ENCODE data around the gene PIH1D1. TPM values are rescaled to one million over a fixed set of nuclear protein-coding genes. Genes with fewer than 3 reads are reported as not detected.

Gene PIH1D1
- total RNA-seq, 1 donor from 2014 or later = 133 TPM

- peak overlapping the region; percentile 85 for H3K4me3 Mint-ChIP-seq
- peak; percentile 99 for DNase-seq (ENCODE audit: low spot score)
- peaks cover 19% of the 10 kb centered on the region for H3K4me1 Mint-ChIP-seq
- Histone ChIP-seq H3K27ac (no peak overlapping the region), H3K4me2 (peak overlapping the region; percentile 79), H3K79me2 (ENCODE audit: low read depth) (no peaks in the 10 kb centered on the region), H3K36me3 (no peaks in the 10 kb centered on the region), H3K4me3 (peak overlapping the region; percentile 59), H4K20me1 (ENCODE audit: low read depth) (peaks cover 10% of the 10 kb centered on the region), H2AFZ (replicated peaks) (peak overlapping the region; percentile 78), H3K4me1 (peaks cover 8% of the 10 kb centered on the region), H3K9me3 (ENCODE audit: low read depth) (no peaks in the 10 kb centered on the region), H3F3A (ENCODE audit: low read depth) (peaks cover 53% of the 10 kb centered on the region), H3K9ac (no peak overlapping the region), H3K27me3 (peaks cover 42% of the 10 kb centered on the region)
- H3K27me3 Mint-ChIP-seq (ENCODE audit: insufficient read depth, low read depth) = peaks cover 47% of the 10 kb centered on the region
- peaks cover 4% of the 10 kb centered on the region for H3K36me3 Mint-ChIP-seq
- TF ChIP-seq CTCF (IDR thresholded peaks at IDR 0.05) (peak; percentile 74), EZH2phosphoT487 (IDR thresholded peaks at IDR 0.05) (no peak)
- H3K9me3 Mint-ChIP-seq = no peaks in the 10 kb centered on the region
- H3K27ac Mint-ChIP-seq = no peak overlapping the region
Measured at GRCh38 chr19:49443366-49444099, 8.1 kb downstream of the PIH1D1 start.

- Histone ChIP-seq H4K20me1 (ENCODE audit: low read depth) (peaks cover 6% of the 10 kb centered on the region), H3K4me2 (peak overlapping the region; percentile 79), H3K79me2 (ENCODE audit: low read depth) (no peaks in the 10 kb centered on the region), H3K4me1 (peaks cover 8% of the 10 kb centered on the region), H3K36me3 (no peaks in the 10 kb centered on the region), H2AFZ (replicated peaks) (peak overlapping the region; percentile 78), H3K9ac (no peak overlapping the region), H3K27ac (no peak overlapping the region), H3K9me3 (ENCODE audit: low read depth) (no peaks in the 10 kb centered on the region), H3K27me3 (peaks cover 48% of the 10 kb centered on the region), H3F3A (ENCODE audit: low read depth) (peaks cover 49% of the 10 kb centered on the region), H3K4me3 (peak overlapping the region; percentile 59)
- H3K27me3 Mint-ChIP-seq (ENCODE audit: insufficient read depth, low read depth) = peaks cover 49% of the 10 kb centered on the region
- no peaks in the 10 kb centered on the region for H3K9me3 Mint-ChIP-seq
- peak overlapping the region; percentile 85 for H3K4me3 Mint-ChIP-seq
- DNase-seq (ENCODE audit: low spot score) = peak; percentile 99
- no peak overlapping the region for H3K27ac Mint-ChIP-seq
- no peak for TF ChIP-seq CTCF (IDR thresholded peaks at IDR 0.05)
- no peak for TF ChIP-seq EZH2 (IDR thresholded peaks at IDR 0.05)
- TF ChIP-seq EZH2phosphoT487 (IDR thresholded peaks at IDR 0.05) = no peak
- H3K4me1 Mint-ChIP-seq = peaks cover 18% of the 10 kb centered on the region
- H3K36me3 Mint-ChIP-seq = no peaks in the 10 kb centered on the region
Measured at GRCh38 chr19:49442771-49443365, 8.7 kb downstream of the PIH1D1 start.

GRCh38 chr19:49442354-49442753 is 9.3 kb downstream of the PIH1D1 start:
- peak overlapping the region; percentile 85 for H3K4me3 Mint-ChIP-seq
- H4K20me1 ChIP-seq (ENCODE audit: low read depth) = peaks cover 6% of the 10 kb centered on the region
- H3K36me3 ChIP-seq = no peaks in the 10 kb centered on the region
- H3K36me3 Mint-ChIP-seq = no peaks in the 10 kb centered on the region
- H3K4me2 ChIP-seq = peak overlapping the region; percentile 77
- no peak overlapping the region for H3K27ac ChIP-seq
- no peak overlapping the region for H3K27ac Mint-ChIP-seq
- H3K4me1 ChIP-seq = peaks cover 8% of the 10 kb centered on the region
- H3K9me3 ChIP-seq (ENCODE audit: low read depth) = no peaks in the 10 kb centered on the region
- DNase-seq (ENCODE audit: low spot score) = peak; percentile 67
- H3F3A ChIP-seq (ENCODE audit: low read depth) = peaks cover 47% of the 10 kb centered on the region
- H3K4me3 ChIP-seq = peak overlapping the region; percentile 43
- H3K9ac ChIP-seq = no peak overlapping the region
- peaks cover 54% of the 10 kb centered on the region for H3K27me3 Mint-ChIP-seq (ENCODE audit: insufficient read depth, low read depth)
- peaks cover 18% of the 10 kb centered on the region for H3K4me1 Mint-ChIP-seq
- H3K27me3 ChIP-seq = peaks cover 53% of the 10 kb centered on the region
- H3K9me3 Mint-ChIP-seq = no peaks in the 10 kb centered on the region
- no peaks in the 10 kb centered on the region for H3K79me2 ChIP-seq (ENCODE audit: low read depth)
- H2AFZ ChIP-seq (replicated peaks) = peak overlapping the region; percentile 31
- no peak for TF ChIP-seq EZH2phosphoT487 (IDR thresholded peaks at IDR 0.05)
- TF ChIP-seq EZH2 (IDR thresholded peaks at IDR 0.05) = no peak
- no peak for TF ChIP-seq CTCF (IDR thresholded peaks at IDR 0.05)
